Subcutaneous preadipocyte (primary cell): Measurements from ENCODE around the gene ZSCAN29. TPM values are rescaled to one million over a fixed set of nuclear protein-coding genes. Genes with fewer than 3 reads are reported as not detected.

Experiments used
- total RNA-seq: library from RNA; depleted of rRNA; stranded (reverse); fragments of >200 nt; gene quantifications from 2 replicates; pipeline ENCODE4 v1.2.3, GENCODE V29; 2012

ZSCAN29 gene
- 15.1 and 25.6 TPM in 2 replicates for total RNA-seq

GRCh38 chr15:43370975-43371974 lies at the start of gene ZSCAN29, which contains the start of gene TUBGCP4:
Gene ZSCAN29 (minus strand): TSS chr15:43371043. CDS start chr15:43369913, 1,130 bp downstream.
Gene TUBGCP4 (plus strand): TSS chr15:43371101. CDS start chr15:43371355, 254 bp downstream.

DNA sequence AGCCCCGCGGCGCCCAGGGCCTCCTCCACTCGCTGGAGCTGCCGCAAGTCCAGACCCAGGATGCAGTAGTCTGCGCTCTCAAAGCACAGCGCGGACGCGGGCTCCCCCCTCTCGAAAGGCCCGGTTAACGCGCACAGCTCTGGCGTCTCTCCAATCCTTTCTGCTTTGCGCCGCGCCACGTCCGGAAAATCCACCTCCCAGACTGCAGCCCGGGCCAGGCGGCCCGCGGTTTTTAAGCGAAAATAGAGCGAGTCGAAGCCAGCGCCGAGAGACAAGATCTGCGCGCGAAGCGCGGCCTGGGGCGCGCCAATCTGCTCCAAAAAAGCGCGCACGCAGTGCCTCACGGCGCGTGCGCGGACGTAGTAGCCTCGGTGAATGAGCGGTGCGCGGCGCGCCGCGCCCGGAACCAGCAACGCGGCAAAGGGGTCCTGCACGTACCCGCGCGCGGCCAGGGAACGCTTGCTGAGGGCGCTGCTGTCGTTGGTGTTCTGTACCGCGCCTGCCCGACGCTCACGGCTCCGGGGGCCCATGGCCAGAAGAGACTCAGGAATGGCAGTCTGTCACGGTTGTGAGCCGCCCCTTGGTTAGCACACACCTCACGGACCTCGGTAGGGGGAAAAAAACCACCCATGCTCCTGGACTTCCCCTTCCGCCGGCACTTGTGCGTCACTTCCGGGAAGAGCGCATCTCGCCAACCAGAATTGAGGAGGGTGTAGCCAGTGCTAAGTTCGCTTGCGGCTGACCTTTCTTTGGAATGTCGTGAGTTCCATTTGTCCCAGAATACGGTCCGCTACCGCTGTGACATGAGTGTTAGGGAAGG lies 40.7 kb downstream of the ZSCAN29 start, which contains the start of gene LCMT2:
Gene LCMT2 (minus strand): TSS at position 614 of the 820 bp plus-strand sequence. CDS start 84 bp downstream, at position 530.

Other genes starting within 250 kb of the ZSCAN29 start
- 11.0 and 17.6 TPM in 2 replicates for gene TMEM62, start 237.5 kb downstream of the ZSCAN29 start, total RNA-seq
- 60.0 and 61.0 TPM in 2 replicates for gene CCNDBP1, start 185.6 kb downstream of the ZSCAN29 start, total RNA-seq
- not detected in 2 replicates for gene EPB42, start 150.0 kb downstream of the ZSCAN29 start, total RNA-seq
- gene TGM5, start 104.1 kb downstream of the ZSCAN29 start, total RNA-seq, result not detected in 2 replicates
- not detected in 2 replicates for gene TGM7, start 68.8 kb downstream of the ZSCAN29 start, total RNA-seq
- gene LCMT2, start 40.5 kb downstream of the ZSCAN29 start, total RNA-seq, result 5.9 and 10.2 TPM in 2 replicates
- gene TUBGCP4, start 58 bp upstream of the ZSCAN29 start, total RNA-seq, result 9.6 and 17.6 TPM in 2 replicates
- 43.4 and 61.0 TPM in 2 replicates for gene TP53BP1, start 122.1 kb upstream of the ZSCAN29 start, total RNA-seq
- 45.4 and 72.8 TPM in 2 replicates for gene MAP1A, start 146.6 kb upstream of the ZSCAN29 start, total RNA-seq
- 12.5 and 24.8 TPM in 2 replicates for gene PPIP5K1, start 219.2 kb upstream of the ZSCAN29 start, total RNA-seq
- gene CKMT1B, start 223.0 kb upstream of the ZSCAN29 start, total RNA-seq, result not detected in 2 replicates
- gene STRC, start 247.8 kb upstream of the ZSCAN29 start, total RNA-seq, result 0.73 TPM in 1 of 2 replicates, not detected in the other